Cardiac ventricle fibroblast (primary cell): ENCODE measurements around the gene SEPTIN3. TPM values are rescaled to one million over a fixed set of nuclear protein-coding genes. Genes with fewer than 3 reads are reported as not detected.

Experiments
- total RNA-seq: library from RNA; depleted of rRNA; stranded (reverse); fragments of >200 nt; gene quantifications from 2 replicates; pipeline ENCODE4 v1.2.3, GENCODE V29; 2015

Gene SEPTIN3
- total RNA-seq = 0.10 TPM in 1 of 2 replicates, not detected in the other

GRCh38 chr22:41969110-41969646, at the start of gene SEPTIN3:
SEPTIN3 (plus strand) TSS chr22:41969443; CDS start chr22:41971493, 2,050 bp downstream.

GRCh38 chr22:41946629-41947423, 22.4 kb upstream of the SEPTIN3 start, which contains the start of gene CENPM:
CENPM (minus strand) TSS chr22:41947152; CDS start chr22:41947076, 76 bp downstream.

DNA sequence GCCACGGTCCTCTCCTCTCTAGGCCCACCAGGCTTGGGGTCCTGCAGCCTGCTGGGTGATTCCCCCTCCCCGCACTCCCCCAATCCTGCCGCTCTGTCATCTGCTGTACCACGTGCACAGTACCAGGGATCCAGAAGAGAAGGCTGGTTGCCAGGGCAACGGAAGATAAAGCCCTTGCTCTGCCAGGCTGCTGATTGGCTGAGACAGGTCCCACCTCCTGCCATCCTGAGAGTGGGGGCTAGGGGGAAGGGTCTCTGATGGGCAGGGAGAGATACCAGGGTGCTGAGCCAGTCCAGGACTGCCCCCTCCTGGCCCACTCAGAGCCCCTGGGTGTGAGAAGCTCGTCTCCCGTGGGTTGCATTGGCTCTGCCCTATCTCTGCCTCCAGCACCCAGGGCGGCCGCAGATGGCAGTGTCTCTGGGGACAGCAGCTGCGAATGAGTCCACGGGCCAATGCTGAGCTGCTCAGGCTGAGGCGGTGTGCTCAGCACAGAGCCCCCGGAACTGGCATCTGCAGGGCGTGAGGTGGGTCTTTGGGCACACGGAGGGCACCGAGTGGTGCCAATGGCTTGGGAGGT, 17.3 kb upstream of the SEPTIN3 start, which contains the start of gene SMIM45:
TSS of gene SMIM45 (plus strand) at position 253 of the 577 bp plus-strand sequence.

GRCh38 chr22:41998361-41999261, 29.4 kb downstream of the SEPTIN3 start, which contains the start of gene WBP2NL:
WBP2NL (plus strand) TSS chr22:41998788; CDS start chr22:41998819, 31 bp downstream.

Other genes starting within 250 kb of the SEPTIN3 start
- 1.2 and 3.8 TPM in 2 replicates for gene CCDC134, start 168.8 kb upstream of the SEPTIN3 start, total RNA-seq
- 47.9 and 49.5 TPM in 2 replicates for gene SREBF2, start 136.3 kb upstream of the SEPTIN3 start, total RNA-seq
- gene SHISA8, start 54.4 kb upstream of the SEPTIN3 start, total RNA-seq = not detected in 2 replicates
- 0.05 TPM in 1 of 2 replicates, not detected in the other for gene TNFRSF13C, start 42.6 kb upstream of the SEPTIN3 start, total RNA-seq
- gene CENPM, start 22.3 kb upstream of the SEPTIN3 start, total RNA-seq = 0.39 and 2.1 TPM in 2 replicates
- gene WBP2NL, start 29.3 kb downstream of the SEPTIN3 start, total RNA-seq = 0.19 and 0.39 TPM in 2 replicates
- gene NAGA, start 101.4 kb downstream of the SEPTIN3 start, total RNA-seq = 21.8 and 23.2 TPM in 2 replicates
- 28.5 and 28.6 TPM in 2 replicates for gene PHETA2, start 104.8 kb downstream of the SEPTIN3 start, total RNA-seq
- gene SMDT1, start 110.3 kb downstream of the SEPTIN3 start, total RNA-seq = 1.7 and 8.0 TPM in 2 replicates
- gene NDUFA6, start 121.3 kb downstream of the SEPTIN3 start, total RNA-seq = 54.1 and 66.8 TPM in 2 replicates
- gene CYP2D6, start 161.4 kb downstream of the SEPTIN3 start, total RNA-seq = 0.15 TPM in 1 of 2 replicates, not detected in the other